NCI-H446 (cell line): ENCODE data around the gene MIER1.
"Not testable (repeated sequence)": the region's sequence is repeated elsewhere in the genome, so short reads cannot be mapped to it uniquely, and the experiment has no call there.

Experiments used
- DNase-seq, 2 experiments: peaks; one replicate each; lab custom pipeline; 2025; lab: John Stamatoyannopoulos, UW

Gene MIER1

GRCh38 chr1:66924756-66925557, at the start of gene MIER1, which contains the start of gene DNAI4:
Gene MIER1, plus strand, starts transcription at chr1:66924990. Its CDS starts 39 bp downstream, at chr1:66925029.
Gene DNAI4, minus strand, starts transcription at chr1:66924856. Its CDS starts 25 bp downstream, at chr1:66924831.
- peak; percentile 99 to 100 for DNase-seq

- no peak for DNase-seq
Observed at GRCh38 chr1:66876664-66877063, 48.1 kb upstream of the MIER1 start.

- DNase-seq, result peak in 1 of 2 experiments; percentile 18
Observed at GRCh38 chr1:66889030-66889429, 35.8 kb upstream of the MIER1 start.

- DNase-seq, result no peak
Observed at GRCh38 chr1:66890621-66891020, 34.2 kb upstream of the MIER1 start.

- DNase-seq, result no peak
Observed at GRCh38 chr1:66893712-66894111, 31.1 kb upstream of the MIER1 start.

- not testable (repeated sequence) for DNase-seq
Observed at GRCh38 chr1:66915203-66915602, 9.6 kb upstream of the MIER1 start.

GRCh38 chr1:66916320-66916719, 8.5 kb upstream of the MIER1 start:
- DNase-seq, result no peak

- DNase-seq, result no peak
Observed at GRCh38 chr1:66917476-66917875, 7.3 kb upstream of the MIER1 start.

GRCh38 chr1:66919063-66919462, 5.7 kb upstream of the MIER1 start:
- no peak for DNase-seq

GRCh38 chr1:66919828-66920227, 5.0 kb upstream of the MIER1 start:
- no peak for DNase-seq

GRCh38 chr1:66920543-66920942, 4.2 kb upstream of the MIER1 start:
- no peak for DNase-seq

- no peak for DNase-seq
Observed at GRCh38 chr1:66925558-66925910, 744 bp downstream of the MIER1 start.

GRCh38 chr1:66925944-66926343, 1.2 kb downstream of the MIER1 start:
- DNase-seq, result peak; percentile 23 to 54

GRCh38 chr1:66927528-66927927, 2.7 kb downstream of the MIER1 start:
- DNase-seq, result no peak

GRCh38 chr1:66929146-66929688, 4.4 kb downstream of the MIER1 start:
- DNase-seq, result no peak

- DNase-seq, result no peak
Observed at GRCh38 chr1:66929691-66929998, 4.9 kb downstream of the MIER1 start.

- DNase-seq, result peak; percentile 89 to 96
Observed at GRCh38 chr1:66929999-66930822, 5.4 kb downstream of the MIER1 start.

- no peak for DNase-seq
Observed at GRCh38 chr1:66930823-66931174, 6.0 kb downstream of the MIER1 start.

- DNase-seq, result no peak
Observed at GRCh38 chr1:66931590-66931989, 6.8 kb downstream of the MIER1 start.

- DNase-seq, result no peak
Observed at GRCh38 chr1:66932291-66932690, 7.5 kb downstream of the MIER1 start.

GRCh38 chr1:66933887-66934700, 9.3 kb downstream of the MIER1 start:
- no peak for DNase-seq

GRCh38 chr1:66937529-66938234, 12.9 kb downstream of the MIER1 start:
- DNase-seq, result no peak
